HG02642 (cell line): ENCODE results near the gene KIFBP.
"Not testable (repeated sequence)": the region's sequence is repeated elsewhere in the genome, so short reads cannot be mapped to it uniquely, and the experiment has no call there.

Experiments
- ATAC-seq: cut with Tn5 transposase; IDR thresholded peaks from one replicate; pipeline ENCODE4 v1.9.1; 2021; ENCODE audit warnings: mild to moderate bottlenecking; ENCODE audit not compliant: unreplicated experiment, poor library complexity

Gene KIFBP

GRCh38 chr10:68988530-68989316, at the start of gene KIFBP:
TSS of gene KIFBP (plus strand) at chr10:68988803. CDS start at chr10:68988833, 30 bp downstream.
- ATAC-seq: peak; percentile 84

- no peak for ATAC-seq
Measured at GRCh38 chr10:68938884-68939283, 49.7 kb upstream of the KIFBP start.

DNA sequence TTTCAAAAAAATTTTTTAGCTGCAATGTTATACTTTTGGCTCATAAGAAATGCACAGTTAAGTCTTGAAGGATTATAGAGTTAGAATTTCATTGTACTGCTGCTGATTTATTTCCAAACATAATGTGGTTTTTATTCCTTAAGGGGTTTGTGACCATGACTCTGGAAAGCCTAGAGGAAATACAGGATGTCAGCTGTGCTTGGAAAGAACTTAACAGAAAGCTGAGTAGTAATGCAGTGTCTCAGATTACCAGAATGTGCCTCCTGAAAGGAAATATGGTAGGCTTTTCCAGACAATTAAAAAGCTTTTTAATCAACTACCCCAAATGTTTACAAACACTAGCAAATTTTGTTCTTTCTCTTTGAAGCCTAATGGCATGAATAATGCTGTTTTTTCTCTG, 47.7 kb upstream of the KIFBP start:
- ATAC-seq: not testable (repeated sequence)

GRCh38 chr10:68950598-68950997, 38.0 kb upstream of the KIFBP start:
- ATAC-seq: no peak

- no peak for ATAC-seq
Measured at GRCh38 chr10:68954904-68955303, 33.7 kb upstream of the KIFBP start.

GRCh38 chr10:68955355-68955831, 33.2 kb upstream of the KIFBP start:
- ATAC-seq: no peak

DNA sequence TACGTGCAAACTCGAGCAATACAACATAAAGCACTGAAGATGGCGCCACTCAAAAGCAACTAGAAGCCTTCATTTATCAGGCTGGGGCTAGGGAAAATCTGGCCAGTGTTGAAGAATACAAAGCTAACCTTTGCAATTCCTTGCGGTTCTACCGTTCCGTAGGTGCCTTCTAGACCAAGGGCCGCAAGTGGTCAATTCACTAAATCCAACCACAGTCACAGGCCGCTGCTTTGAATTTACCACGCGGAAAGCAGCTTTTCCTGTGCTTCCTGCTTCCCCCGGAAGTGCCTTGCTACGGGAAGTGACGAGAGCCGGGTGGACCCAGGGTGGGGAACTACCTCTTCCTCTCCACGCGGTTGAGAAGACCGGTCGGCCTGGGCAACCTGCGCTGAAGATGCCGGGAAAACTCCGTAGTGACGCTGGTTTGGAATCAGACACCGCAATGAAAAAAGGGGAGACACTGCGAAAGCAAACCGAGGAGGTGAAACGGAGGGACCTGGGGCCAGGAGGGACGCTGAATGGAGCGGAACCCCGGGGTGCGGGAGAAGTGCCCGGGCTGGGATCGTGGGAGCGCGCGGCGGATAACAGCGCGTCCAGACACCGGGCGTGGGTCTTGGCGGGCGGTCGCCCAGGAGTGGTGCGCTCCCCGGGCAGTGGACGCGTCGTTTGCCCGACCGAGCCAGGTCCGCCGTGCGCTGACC, 32.6 kb upstream of the KIFBP start, which contains the start of gene DDX21:
TSS of gene DDX21 (plus strand) at position 339 of the 701 bp plus-strand sequence. CDS start at position 395, 56 bp downstream.
- ATAC-seq: peak; percentile 91

DNA sequence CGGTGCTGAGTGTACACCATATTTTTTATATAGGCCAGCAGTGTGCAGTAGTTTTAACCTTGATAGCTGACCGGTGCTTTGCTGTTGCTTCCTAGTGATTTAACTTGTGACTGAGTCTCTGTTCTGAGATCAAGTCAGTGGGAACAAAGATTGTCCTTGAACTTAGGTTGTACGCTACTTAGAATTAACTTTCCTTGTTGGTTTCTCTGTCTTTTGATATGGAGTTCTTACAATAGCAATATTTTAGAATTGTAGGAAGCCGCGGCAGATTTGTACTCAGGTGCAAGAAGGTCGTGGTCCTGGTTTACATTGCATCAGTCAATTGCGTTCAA, 31.4 kb upstream of the KIFBP start:
- ATAC-seq: no peak

GRCh38 chr10:68957654-68958053, 30.9 kb upstream of the KIFBP start:
- no peak for ATAC-seq

GRCh38 chr10:68959695-68960527, 28.7 kb upstream of the KIFBP start:
- no peak for ATAC-seq

DNA sequence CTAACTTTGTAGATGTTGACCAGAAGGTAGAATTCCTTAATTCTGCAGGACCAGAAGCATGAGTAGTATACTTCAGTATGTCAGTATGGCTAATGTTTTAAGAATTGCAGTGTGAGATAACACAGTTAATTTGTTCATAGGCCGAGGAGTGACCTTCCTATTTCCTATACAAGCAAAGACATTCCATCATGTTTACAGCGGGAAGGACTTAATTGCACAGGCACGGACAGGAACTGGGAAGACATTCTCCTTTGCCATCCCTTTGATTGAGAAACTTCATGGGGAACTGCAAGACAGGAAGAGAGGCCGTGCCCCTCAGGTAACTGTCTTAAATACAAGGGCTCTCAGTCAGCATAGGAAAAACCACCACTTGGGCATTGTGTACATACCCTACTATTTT, 25.5 kb upstream of the KIFBP start:
- no peak for ATAC-seq

DNA sequence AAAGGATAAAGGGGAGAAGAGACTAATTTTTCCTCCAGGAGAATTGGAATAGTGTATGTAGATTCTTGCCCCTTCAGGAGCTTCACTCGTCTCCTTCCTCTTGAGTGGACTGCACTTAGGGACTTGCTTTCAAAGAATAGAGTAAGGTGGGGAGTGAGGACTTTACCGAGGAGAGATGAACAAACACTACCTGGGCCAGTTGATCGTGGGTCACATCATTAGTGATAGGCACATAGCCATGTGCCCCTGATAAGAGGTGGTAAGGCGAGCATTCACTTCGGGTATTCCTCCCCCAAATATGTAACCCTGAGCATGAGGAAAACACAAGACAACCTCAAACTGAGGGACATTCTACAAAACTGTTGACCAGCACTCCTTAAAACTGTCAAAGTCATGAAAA, 14.6 kb upstream of the KIFBP start:
- no peak for ATAC-seq

- ATAC-seq: not testable (repeated sequence)
Measured at GRCh38 chr10:68975936-68976473, 12.6 kb upstream of the KIFBP start.

GRCh38 chr10:68979738-68980137, 8.9 kb upstream of the KIFBP start:
- ATAC-seq: not testable (repeated sequence)

DNA sequence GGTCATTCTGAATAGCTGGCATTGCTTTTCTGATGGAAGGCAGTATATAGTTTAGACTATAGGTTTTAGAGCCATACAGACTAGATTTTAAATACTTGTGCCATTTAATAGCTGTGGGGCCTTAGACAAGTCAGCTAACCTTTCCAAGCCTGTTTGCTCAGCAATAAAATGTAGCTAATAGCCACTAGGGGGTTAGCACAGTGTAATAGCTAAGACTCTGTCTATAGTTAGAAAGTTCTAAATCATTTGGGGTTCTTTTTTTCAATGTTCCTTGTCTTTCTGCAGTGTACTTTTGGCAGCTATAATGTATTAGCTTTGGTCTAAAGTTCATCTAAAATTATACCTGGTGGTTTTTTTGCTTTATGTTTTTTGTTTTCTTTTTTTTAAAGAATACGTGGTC, 7.5 kb upstream of the KIFBP start:
- ATAC-seq: no peak

- no peak for ATAC-seq
Measured at GRCh38 chr10:68982389-68982788, 6.2 kb upstream of the KIFBP start.

- ATAC-seq: no peak
Measured at GRCh38 chr10:68987611-68988010, 992 bp upstream of the KIFBP start.

GRCh38 chr10:68989317-68989990, 851 bp downstream of the KIFBP start:
- ATAC-seq: peak; percentile 5

- no peak for ATAC-seq
Measured at GRCh38 chr10:68992636-68993440, 4.2 kb downstream of the KIFBP start.
